ENCODE measurements around the gene ESPN.

The ESPN gene

GRCh38 chr1:6507037-6507428 is 82.5 kb downstream of the ESPN start:
- Histone ChIP-seq H3F3A (ENCODE audit: low read depth) (no peaks in the 10 kb centered on the region), H3K9me2 (replicated peaks; ENCODE audit: low read depth, low read length) (no peaks in the 10 kb centered on the region), H3K79me2 (ENCODE audit: insufficient read depth, low read length) (no peaks in the 10 kb centered on the region), H3K4me3 (ENCODE audit: low read length, poor library complexity, severe bottlenecking) (no peak overlapping the region), H3K36me3 (ENCODE audit: insufficient read depth, low read length) (no peaks in the 10 kb centered on the region), H2AFZ (ENCODE audit: low read length) (no peak overlapping the region), H3K4me2 (ENCODE audit: low read depth, low read length, poor library complexity, severe bottlenecking) (no peak overlapping the region), H3K9ac (ENCODE audit: low read depth, low read length, poor library complexity, severe bottlenecking) (no peak overlapping the region), H3K27me3 (ENCODE audit: insufficient read depth, low read length, poor library complexity, severe bottlenecking) (no peaks in the 10 kb centered on the region), H4K20me1 (ENCODE audit: insufficient read depth, low read length, poor library complexity, severe bottlenecking) (no peaks in the 10 kb centered on the region), H3K4me1 (ENCODE audit: insufficient read depth, low read length, poor library complexity, severe bottlenecking) (no peaks in the 10 kb centered on the region), H3K9me3 (ENCODE audit: insufficient read depth, low read depth, low read length) (no peaks in the 10 kb centered on the region)
- TF ChIP-seq EZH2phosphoT487 (IDR thresholded peaks at IDR 0.05; ENCODE audit: borderline replicate concordance) (no peak), CTCF (conservative IDR thresholded peaks at IDR 0.05; ENCODE audit: low read length) (no peak)

- Histone ChIP-seq H3K9ac (ENCODE audit: low read depth, low read length, poor library complexity, severe bottlenecking) (no peak overlapping the region), H3K4me3 (ENCODE audit: low read length, poor library complexity, severe bottlenecking) (no peak overlapping the region), H3K36me3 (ENCODE audit: insufficient read depth, low read length) (no peaks in the 10 kb centered on the region), H2AFZ (ENCODE audit: low read length) (no peak overlapping the region), H3K27me3 (ENCODE audit: insufficient read depth, low read length, poor library complexity, severe bottlenecking) (no peaks in the 10 kb centered on the region), H3K4me1 (ENCODE audit: insufficient read depth, low read length, poor library complexity, severe bottlenecking) (no peaks in the 10 kb centered on the region), H3F3A (ENCODE audit: low read depth) (no peaks in the 10 kb centered on the region), H3K4me2 (ENCODE audit: low read depth, low read length, poor library complexity, severe bottlenecking) (no peak overlapping the region), H3K79me2 (ENCODE audit: insufficient read depth, low read length) (no peaks in the 10 kb centered on the region), H3K9me3 (ENCODE audit: insufficient read depth, low read depth, low read length) (no peaks in the 10 kb centered on the region), H4K20me1 (ENCODE audit: insufficient read depth, low read length, poor library complexity, severe bottlenecking) (no peaks in the 10 kb centered on the region), H3K9me2 (replicated peaks; ENCODE audit: low read depth, low read length) (no peaks in the 10 kb centered on the region)
- TF ChIP-seq EZH2phosphoT487 (IDR thresholded peaks at IDR 0.05; ENCODE audit: borderline replicate concordance) (no peak), CTCF (conservative IDR thresholded peaks at IDR 0.05; ENCODE audit: low read length) (no peak)
Observed at GRCh38 chr1:6507461-6507911, 82.9 kb downstream of the ESPN start.

GRCh38 chr1:6508154-6508815 is 83.7 kb downstream of the ESPN start:
- Histone ChIP-seq H4K20me1 (ENCODE audit: insufficient read depth, low read length, poor library complexity, severe bottlenecking) (no peaks in the 10 kb centered on the region), H3K4me3 (ENCODE audit: low read length, poor library complexity, severe bottlenecking) (no peak overlapping the region), H3K36me3 (ENCODE audit: insufficient read depth, low read length) (no peaks in the 10 kb centered on the region), H2AFZ (ENCODE audit: low read length) (no peak overlapping the region), H3K4me1 (ENCODE audit: insufficient read depth, low read length, poor library complexity, severe bottlenecking) (no peaks in the 10 kb centered on the region), H3K4me2 (ENCODE audit: low read depth, low read length, poor library complexity, severe bottlenecking) (no peak overlapping the region), H3K9me3 (ENCODE audit: insufficient read depth, low read depth, low read length) (no peaks in the 10 kb centered on the region), H3K9ac (ENCODE audit: low read depth, low read length, poor library complexity, severe bottlenecking) (no peak overlapping the region), H3K79me2 (ENCODE audit: insufficient read depth, low read length) (no peaks in the 10 kb centered on the region), H3F3A (ENCODE audit: low read depth) (no peaks in the 10 kb centered on the region), H3K9me2 (replicated peaks; ENCODE audit: low read depth, low read length) (no peaks in the 10 kb centered on the region), H3K27me3 (ENCODE audit: insufficient read depth, low read length, poor library complexity, severe bottlenecking) (no peaks in the 10 kb centered on the region)
- no peak for TF ChIP-seq CTCF (conservative IDR thresholded peaks at IDR 0.05; ENCODE audit: low read length)
- TF ChIP-seq EZH2phosphoT487 (IDR thresholded peaks at IDR 0.05; ENCODE audit: borderline replicate concordance): no peak

All from Loucy (cell line).